PFSK-1 (cell line): Measurements from ENCODE around the gene TIGD7.

ENCODE experiments used
- POLR2AphosphoS5 ChIP-seq: IDR thresholded peaks from 2 replicates; pipeline ENCODE4 v1.6.1; 2012; ENCODE audit warnings: low read depth, mild to moderate bottlenecking, control low read depth, low read length, moderate library complexity
- TAF1 ChIP-seq: IDR thresholded peaks from 2 replicates; pipeline ENCODE4 v1.6.1; 2012; ENCODE audit warnings: low read length, control low read depth, borderline replicate concordance; ENCODE audit not compliant: insufficient read depth
- TF ChIP-seq, protein P1 (sequence below), 2 experiments: IDR thresholded peaks; 2 replicates each; pipeline versions ENCODE4 v1.6.1 to v1.8.0; 2011 to 2012; ENCODE audit warnings: low read depth in 2 of 2, low read length in 2 of 2, control low read depth in 1 of 2, inconsistent platforms in 1 of 2, mild to moderate bottlenecking in 1 of 2, moderate library complexity in 1 of 2; ENCODE audit not compliant: insufficient read depth in 1 of 2

DNA sequence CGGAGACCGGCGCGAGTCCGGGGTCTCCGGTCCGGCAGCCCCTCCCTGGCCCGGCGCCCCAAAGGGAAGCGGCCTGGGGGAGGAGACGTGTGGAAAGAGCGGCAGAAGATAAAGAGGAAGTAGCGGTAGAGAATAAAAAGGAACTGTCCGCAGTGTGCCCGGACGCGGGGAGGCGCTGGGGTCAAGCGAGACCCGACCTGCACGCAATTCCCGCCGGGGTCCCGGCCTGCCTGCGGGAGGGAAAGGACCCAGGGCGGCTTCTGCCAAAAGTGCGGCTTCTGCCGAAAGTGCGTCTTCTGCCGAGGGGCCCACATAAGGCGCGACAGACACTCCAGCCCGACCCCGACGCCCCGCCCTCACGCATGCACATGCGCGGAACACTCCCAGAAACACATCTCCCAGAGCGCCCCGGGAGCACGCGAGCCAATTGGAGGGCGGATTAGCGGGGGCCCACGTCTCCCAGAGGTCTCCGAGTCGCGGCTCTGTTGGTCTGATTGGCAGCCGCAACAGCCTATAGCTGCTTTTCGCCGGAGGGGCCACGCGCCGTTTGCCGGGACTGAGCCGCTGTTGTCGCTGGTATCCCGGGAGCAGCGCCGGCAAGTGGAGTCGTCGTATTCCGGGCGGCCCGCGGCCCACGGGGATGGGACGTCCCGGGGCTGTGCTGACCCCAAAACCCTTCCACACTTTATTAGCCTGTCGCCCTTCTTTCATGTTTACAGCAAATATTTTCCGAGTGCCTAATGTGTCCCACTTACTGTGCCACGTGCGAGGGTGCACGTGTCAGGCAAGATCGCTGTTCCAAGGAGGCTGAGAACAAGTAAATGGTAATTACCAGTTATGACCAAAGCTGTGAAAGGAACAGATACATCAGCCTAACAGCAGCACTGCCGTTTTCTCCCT lies 40.8 kb downstream of the TIGD7 start:
- peak; percentile 86 for TF ChIP-seq POLR2AphosphoS5
- TF ChIP-seq, protein P1, sequence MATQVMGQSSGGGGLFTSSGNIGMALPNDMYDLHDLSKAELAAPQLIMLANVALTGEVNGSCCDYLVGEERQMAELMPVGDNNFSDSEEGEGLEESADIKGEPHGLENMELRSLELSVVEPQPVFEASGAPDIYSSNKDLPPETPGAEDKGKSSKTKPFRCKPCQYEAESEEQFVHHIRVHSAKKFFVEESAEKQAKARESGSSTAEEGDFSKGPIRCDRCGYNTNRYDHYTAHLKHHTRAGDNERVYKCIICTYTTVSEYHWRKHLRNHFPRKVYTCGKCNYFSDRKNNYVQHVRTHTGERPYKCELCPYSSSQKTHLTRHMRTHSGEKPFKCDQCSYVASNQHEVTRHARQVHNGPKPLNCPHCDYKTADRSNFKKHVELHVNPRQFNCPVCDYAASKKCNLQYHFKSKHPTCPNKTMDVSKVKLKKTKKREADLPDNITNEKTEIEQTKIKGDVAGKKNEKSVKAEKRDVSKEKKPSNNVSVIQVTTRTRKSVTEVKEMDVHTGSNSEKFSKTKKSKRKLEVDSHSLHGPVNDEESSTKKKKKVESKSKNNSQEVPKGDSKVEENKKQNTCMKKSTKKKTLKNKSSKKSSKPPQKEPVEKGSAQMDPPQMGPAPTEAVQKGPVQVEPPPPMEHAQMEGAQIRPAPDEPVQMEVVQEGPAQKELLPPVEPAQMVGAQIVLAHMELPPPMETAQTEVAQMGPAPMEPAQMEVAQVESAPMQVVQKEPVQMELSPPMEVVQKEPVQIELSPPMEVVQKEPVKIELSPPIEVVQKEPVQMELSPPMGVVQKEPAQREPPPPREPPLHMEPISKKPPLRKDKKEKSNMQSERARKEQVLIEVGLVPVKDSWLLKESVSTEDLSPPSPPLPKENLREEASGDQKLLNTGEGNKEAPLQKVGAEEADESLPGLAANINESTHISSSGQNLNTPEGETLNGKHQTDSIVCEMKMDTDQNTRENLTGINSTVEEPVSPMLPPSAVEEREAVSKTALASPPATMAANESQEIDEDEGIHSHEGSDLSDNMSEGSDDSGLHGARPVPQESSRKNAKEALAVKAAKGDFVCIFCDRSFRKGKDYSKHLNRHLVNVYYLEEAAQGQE (IDR thresholded peaks at IDR 0.05; ENCODE audit: insufficient read depth in 1 of 2, low read depth in 2 of 2, low read length in 2 of 2) = no peak
- peak; percentile 64; the same call in 1 of the 2 replicates for TF ChIP-seq TAF1
